GM10248 (cell line): ENCODE data around the gene MEPE.

Experiments used
- CTCF ChIA-PET: fragments of 300-600 bp; sonication (Branson Sonifier 250); formaldehyde crosslinking; extraction: SDS; loops from one replicate; lab custom pipeline; 2021; ENCODE audit warnings: antibody characterized with exemption; lab: Yijun Ruan, JAX
- POLR2A ChIA-PET: fragments of 350-650 bp; sonication (Branson Sonifier 250); formaldehyde crosslinking; extraction: SDS; loops from one replicate; lab custom pipeline; 2020; ENCODE audit warnings: antibody characterized with exemption; lab: Yijun Ruan, JAX
- DNase-seq: peaks from one replicate; pipeline ENCODE4 v3.0.0; 2012; ENCODE audit errors: extremely low spot score
- TF ChIP-seq, protein P1 (sequence below): IDR thresholded peaks from 2 replicates; pipeline ENCODE4 v1.5.1; 2012; ENCODE audit warnings: mild to moderate bottlenecking, low read depth; ENCODE audit errors: extremely low read depth, missing control alignments, control extremely low read depth

The MEPE gene

DNA sequence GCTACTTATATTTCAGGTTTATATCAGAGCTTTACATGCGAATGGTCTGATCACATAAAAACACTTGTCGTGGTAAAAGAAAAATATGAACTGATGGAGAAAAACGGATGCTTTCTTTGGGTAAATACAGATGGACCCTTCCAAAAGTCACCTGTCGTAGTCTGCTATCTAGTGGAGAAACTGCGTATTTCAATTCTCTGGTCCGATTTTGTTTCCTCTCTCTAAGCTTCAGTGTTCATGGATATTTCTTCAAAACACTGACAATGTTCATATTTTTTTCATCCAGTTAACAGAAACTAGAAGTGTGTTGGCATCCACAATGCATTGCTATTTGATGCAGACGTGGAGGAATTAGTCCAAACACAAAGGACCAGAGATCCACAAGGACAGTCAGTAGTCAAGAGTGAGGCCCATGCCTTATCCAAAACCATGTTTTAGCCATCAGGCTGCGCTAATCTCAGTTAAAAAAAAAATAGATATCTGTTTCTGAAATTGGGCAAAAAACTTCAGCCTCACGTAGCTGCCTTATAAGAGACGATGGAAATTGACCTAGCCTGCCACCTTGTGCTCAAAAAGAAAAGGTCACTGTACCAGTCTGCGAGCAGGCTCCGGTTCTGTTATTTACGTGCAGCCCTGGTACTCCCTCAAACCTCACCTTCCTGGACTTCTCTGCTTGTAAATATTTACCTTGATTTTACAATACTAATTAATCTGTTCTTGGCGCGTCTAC lies 16.0 kb downstream of the MEPE start:
- POLR2A ChIA-PET: interaction anchor here (0.7 kb wide), 1 partner anchor 23 kb away, joined by 3 read pairs; no protein-coding TSS in a partner anchor

DNA sequence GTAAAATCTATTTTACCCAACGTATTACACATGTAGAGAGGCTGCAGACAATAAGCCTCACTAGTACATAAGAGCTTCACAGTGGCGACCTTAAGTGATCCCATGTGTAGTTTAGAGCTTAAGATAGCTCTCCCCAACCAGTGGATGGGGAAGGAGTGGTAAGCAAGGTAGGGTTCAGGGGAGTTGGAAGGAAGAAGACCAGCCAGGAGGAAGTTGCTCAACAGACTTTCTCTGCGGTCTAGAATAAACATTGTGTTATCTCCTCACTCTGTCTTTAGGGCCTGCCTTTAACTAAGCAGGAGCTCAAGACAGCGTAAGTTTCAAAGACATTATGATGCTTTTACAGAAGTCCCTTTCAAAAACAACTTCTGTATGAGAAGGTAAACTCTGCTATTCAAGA lies 16.8 kb downstream of the MEPE start:
- ChIA-PET CTCF (interaction anchor here (0.7 to 7.7 kb wide), 28 partner anchors 10 to 496 kb away, joined by 3 to 115 read pairs (median 3); no protein-coding TSS in a partner anchor), POLR2A (interaction anchor here (0.7 kb wide), 1 partner anchor 22 kb away, joined by 3 read pairs; no protein-coding TSS in a partner anchor)
- DNase-seq: no peak
- TF ChIP-seq, protein P1, sequence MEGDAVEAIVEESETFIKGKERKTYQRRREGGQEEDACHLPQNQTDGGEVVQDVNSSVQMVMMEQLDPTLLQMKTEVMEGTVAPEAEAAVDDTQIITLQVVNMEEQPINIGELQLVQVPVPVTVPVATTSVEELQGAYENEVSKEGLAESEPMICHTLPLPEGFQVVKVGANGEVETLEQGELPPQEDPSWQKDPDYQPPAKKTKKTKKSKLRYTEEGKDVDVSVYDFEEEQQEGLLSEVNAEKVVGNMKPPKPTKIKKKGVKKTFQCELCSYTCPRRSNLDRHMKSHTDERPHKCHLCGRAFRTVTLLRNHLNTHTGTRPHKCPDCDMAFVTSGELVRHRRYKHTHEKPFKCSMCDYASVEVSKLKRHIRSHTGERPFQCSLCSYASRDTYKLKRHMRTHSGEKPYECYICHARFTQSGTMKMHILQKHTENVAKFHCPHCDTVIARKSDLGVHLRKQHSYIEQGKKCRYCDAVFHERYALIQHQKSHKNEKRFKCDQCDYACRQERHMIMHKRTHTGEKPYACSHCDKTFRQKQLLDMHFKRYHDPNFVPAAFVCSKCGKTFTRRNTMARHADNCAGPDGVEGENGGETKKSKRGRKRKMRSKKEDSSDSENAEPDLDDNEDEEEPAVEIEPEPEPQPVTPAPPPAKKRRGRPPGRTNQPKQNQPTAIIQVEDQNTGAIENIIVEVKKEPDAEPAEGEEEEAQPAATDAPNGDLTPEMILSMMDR: no peak

More for the DNA sequence above, 16.0 kb downstream of the MEPE start:
- TF ChIP-seq, protein P1: peak; percentile 66
- peak; percentile 26 for DNase-seq
- CTCF ChIA-PET: interaction anchor here (0.7 to 7.7 kb wide), 32 partner anchors 9 to 495 kb away, joined by 3 to 115 read pairs (median 3); no protein-coding TSS in a partner anchor

DNA sequence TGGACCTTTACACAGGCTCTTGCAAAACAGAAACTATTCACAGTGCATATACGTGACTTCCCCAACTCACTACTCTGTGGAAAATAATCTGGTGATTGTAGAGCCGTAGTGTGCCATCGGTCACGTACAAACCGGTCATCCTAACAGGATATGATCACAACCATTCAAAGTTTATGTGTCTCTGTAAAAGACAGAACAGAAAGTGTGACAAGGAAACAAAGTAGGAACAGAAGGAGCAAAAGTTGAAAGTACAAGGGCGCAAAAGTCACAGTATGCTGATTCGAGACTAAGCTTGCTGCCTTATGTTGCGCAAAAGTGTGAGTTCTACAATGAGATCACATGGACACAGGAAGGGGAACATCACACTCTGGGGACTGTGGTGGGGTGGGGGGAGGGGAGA lies 18.6 kb downstream of the MEPE start:
- DNase-seq: no peak
- ChIA-PET POLR2A (no interaction called here), CTCF (interaction anchor here (0.6 to 7.7 kb wide), 3 partner anchors 8 to 361 kb away, joined by 3 to 115 read pairs (median 24); no protein-coding TSS in a partner anchor)
- TF ChIP-seq, protein P1: no peak

DNA sequence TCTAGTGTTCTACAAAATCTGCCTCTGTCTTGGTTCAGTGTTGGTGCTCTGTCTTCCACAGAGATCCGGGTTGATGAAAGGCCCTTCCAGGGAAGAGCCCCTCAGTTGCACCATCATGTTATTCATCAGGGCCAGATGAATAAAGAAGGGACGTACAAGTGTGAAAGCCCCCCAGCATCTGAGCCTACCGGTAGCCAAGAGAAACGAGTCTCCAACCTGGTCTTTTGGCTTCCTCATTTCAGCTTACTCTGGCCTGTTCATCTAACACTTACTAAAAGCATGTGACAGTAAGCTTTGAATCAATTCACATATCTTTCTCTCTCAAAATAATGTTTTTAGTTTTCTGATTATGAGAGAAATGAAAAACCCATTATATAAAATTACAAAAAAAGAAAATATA lies 19.2 kb downstream of the MEPE start:
- CTCF ChIA-PET: interaction anchor here (1.1 to 7.7 kb wide), 9 partner anchors 8 to 663 kb away, joined by 3 to 115 read pairs (median 6); no protein-coding TSS in a partner anchor

GRCh38 chr4:87853108-87853507 lies 20.3 kb downstream of the MEPE start:
- ChIA-PET POLR2A (no interaction called here), CTCF (interaction anchor here (0.7 to 7.7 kb wide), 17 partner anchors 9 to 662 kb away, joined by 3 to 115 read pairs (median 4); no protein-coding TSS in a partner anchor)
- TF ChIP-seq, protein P1: peak; percentile 31
- peak; percentile 29 for DNase-seq

More for the DNA sequence above, 19.2 kb downstream of the MEPE start:
- no peak for DNase-seq
- TF ChIP-seq, protein P1: no peak
- POLR2A ChIA-PET: no interaction called here

DNA sequence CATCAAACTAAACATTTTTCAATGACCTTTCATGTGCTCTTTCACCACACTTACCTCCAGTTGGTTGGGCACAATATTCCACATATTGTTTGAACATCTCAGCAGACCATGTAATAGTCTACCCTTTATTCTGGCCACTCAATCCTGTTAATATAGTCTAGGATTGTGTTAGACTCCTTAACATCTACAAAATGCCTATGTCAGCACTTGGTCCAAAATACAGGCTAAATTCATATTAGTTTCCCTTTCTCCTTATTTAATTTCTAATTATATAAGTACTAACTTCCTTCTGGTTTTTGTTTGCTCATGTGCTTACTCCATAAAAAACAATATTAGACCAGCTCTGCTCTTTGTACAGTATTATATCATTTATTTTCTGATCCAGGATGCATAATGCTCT lies 21.1 kb downstream of the MEPE start:
- CTCF ChIA-PET: interaction anchor here (1.5 to 7.7 kb wide), 5 partner anchors 8 to 358 kb away, joined by 4 to 115 read pairs (median 6); no protein-coding TSS in a partner anchor
- POLR2A ChIA-PET: no interaction called here
- TF ChIP-seq, protein P1: no peak
- no peak for DNase-seq
